ENCODE results near the gene NLGN1. TPM values are rescaled to one million over a fixed set of nuclear protein-coding genes. Genes with fewer than 3 reads are reported as not detected.

Gene NLGN1
- total RNA-seq, 1 experiment from 2014 or later: not detected

DNA sequence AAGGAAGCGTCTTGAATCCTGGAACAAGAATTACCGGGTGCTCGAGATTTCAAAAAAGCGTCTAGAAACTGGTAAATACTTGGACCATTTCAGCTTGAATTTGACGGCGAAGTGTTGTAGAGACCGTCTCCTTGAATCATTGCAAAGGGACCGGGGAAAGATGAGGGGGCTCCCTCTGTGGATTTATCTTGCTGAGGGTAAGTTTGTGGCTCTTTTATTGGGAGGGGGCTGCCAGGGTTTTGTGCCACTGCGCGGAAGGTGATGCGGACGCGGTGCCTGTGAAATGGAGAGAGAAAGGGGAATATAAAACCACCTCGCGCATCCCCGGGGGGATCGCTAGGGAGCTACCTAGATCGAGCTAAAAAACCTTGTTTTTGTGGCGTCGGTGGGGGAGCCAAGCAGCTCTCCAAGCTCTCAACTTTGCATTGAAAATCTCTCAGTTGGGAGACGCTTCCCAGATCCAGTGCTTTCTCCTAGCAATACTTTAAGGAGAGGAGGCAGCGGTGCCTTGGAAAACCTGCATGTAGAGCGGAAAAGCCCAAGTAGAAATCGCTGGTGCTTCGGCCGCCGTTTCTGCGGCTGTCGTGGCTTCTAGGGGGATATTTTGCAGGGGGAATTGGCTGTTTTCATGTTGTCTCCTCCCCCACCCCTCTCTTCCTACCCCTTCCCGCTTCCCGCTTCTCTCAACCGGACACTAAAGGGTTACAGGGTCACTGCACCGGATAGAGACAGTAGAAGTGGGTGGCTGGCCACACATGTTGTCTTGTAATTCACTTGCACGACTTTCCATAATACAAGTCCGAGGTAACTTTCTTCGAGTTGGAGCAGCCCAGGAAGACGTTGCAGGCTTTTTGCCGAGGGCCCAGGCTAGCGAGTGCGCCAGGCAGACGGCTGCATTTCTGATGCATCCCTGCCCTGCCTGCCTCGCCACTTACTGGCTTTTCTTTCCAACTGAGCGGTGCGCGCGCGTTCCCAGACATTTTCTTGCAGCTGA lies 187.6 kb downstream of the NLGN1 start (continued):
- TF ChIP-seq FOSL1 (IDR thresholded peaks at IDR 0.05; ENCODE audit: low read depth) (no peak), EGR1 (IDR thresholded peaks at IDR 0.05; ENCODE audit: low read depth) (no peak), SP1 (IDR thresholded peaks at IDR 0.05; ENCODE audit: low read depth) (no peak), ZFX (IDR thresholded peaks at IDR 0.05) (no peak), YY1 (IDR thresholded peaks at IDR 0.05; ENCODE audit: extremely low read depth, insufficient replicate concordance, low read depth, low read length) (no peak)
- TF ChIP-seq, protein P1, sequence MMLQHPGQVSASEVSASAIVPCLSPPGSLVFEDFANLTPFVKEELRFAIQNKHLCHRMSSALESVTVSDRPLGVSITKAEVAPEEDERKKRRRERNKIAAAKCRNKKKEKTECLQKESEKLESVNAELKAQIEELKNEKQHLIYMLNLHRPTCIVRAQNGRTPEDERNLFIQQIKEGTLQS (IDR thresholded peaks at IDR 0.05): no peak

DNA sequence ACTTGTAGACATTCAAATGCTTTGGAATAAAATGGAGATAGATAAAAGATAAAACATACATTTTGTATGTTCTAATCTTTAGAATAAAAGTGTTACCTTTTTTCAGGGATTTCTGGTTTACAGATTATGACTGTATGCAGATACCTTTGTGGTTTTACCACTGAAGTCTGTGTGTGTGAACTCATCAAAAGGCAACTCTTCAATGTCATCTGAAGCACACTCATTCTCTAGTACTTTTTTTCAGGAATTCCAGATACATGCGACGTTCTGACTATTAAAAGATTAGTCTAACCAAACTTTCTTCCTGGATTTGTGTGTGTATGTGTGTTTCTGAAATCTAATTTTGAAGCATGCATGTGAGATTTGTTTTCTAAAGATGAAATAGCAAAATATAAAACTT lies 188.6 kb downstream of the NLGN1 start:
- Histone ChIP-seq H3K79me2 (ENCODE audit: insufficient read depth, low read length) (no peaks in the 10 kb centered on the region), H3K9ac (ENCODE audit: low read length) (no peak overlapping the region), H3K4me3 (replicated peaks in 1 of 2; ENCODE audit: low read depth in 1 of 2, low read length in 2 of 2) (no peak overlapping the region), H3K4me2 (ENCODE audit: low read length) (no peak overlapping the region), H4K20me1 (ENCODE audit: insufficient read depth) (no peaks in the 10 kb centered on the region), H3K36me3 (ENCODE audit: control insufficient read depth in 1 of 2, insufficient read depth in 2 of 2, low read length in 2 of 2) (no peaks in the 10 kb centered on the region), H3K27me3 (ENCODE audit: insufficient read depth, low read length) (no peaks in the 10 kb centered on the region), H2AFZ (ENCODE audit: low read depth, low read length, poor library complexity, severe bottlenecking) (no peak overlapping the region), H3K9me2 (ENCODE audit: insufficient read depth) (no peaks in the 10 kb centered on the region), H3K27ac (ENCODE audit: low read depth, low read length) (no peak overlapping the region), H3K4me1 (ENCODE audit: control insufficient read depth in 1 of 2, insufficient read depth in 2 of 2, low read length in 2 of 2) (no peaks in the 10 kb centered on the region), H3K9me3 (ENCODE audit: control insufficient read depth in 1 of 2, insufficient read depth in 1 of 2, low read depth in 1 of 2, low read length in 2 of 2) (no peaks in the 10 kb centered on the region)
- RAD21 ChIA-PET (ENCODE audit: low non-redundant PET in 1 of 2, low total read pairs in 2 of 2, uncharacterized antibody in 2 of 2, unreplicated experiment in 2 of 2): no interaction called here
- CTCF ChIA-PET: no interaction called here
- POLR2A ChIA-PET: no interaction called here
- no peak for ATAC-seq
- no TSS peak for BruUV-seq (replicated peaks)
- intact Hi-C loops (cut with micrococcal nuclease): no loop called here
- DNase-seq (ENCODE audit: low read depth, low spot score): no peak
- no peak for TF ChIP-seq SIN3A (IDR thresholded peaks at IDR 0.05; ENCODE audit: low read depth)
- TF ChIP-seq ZFX (IDR thresholded peaks at IDR 0.05): no peak
- TF ChIP-seq JUND (IDR thresholded peaks at IDR 0.05): no peak
- TF ChIP-seq FOSL1 (IDR thresholded peaks at IDR 0.05; ENCODE audit: low read depth): no peak
- TF ChIP-seq SP1 (IDR thresholded peaks at IDR 0.05; ENCODE audit: low read depth): no peak
- TF ChIP-seq RAD21 (IDR thresholded peaks at IDR 0.05; ENCODE audit: low read depth): no peak
- TF ChIP-seq POLR2A (IDR thresholded peaks at IDR 0.05; ENCODE audit: borderline replicate concordance, extremely low read depth, insufficient read depth, insufficient read length): no peak
- no peak for TF ChIP-seq ELF1 (IDR thresholded peaks at IDR 0.05; ENCODE audit: borderline replicate concordance, low read depth)
- TF ChIP-seq, protein P2, sequence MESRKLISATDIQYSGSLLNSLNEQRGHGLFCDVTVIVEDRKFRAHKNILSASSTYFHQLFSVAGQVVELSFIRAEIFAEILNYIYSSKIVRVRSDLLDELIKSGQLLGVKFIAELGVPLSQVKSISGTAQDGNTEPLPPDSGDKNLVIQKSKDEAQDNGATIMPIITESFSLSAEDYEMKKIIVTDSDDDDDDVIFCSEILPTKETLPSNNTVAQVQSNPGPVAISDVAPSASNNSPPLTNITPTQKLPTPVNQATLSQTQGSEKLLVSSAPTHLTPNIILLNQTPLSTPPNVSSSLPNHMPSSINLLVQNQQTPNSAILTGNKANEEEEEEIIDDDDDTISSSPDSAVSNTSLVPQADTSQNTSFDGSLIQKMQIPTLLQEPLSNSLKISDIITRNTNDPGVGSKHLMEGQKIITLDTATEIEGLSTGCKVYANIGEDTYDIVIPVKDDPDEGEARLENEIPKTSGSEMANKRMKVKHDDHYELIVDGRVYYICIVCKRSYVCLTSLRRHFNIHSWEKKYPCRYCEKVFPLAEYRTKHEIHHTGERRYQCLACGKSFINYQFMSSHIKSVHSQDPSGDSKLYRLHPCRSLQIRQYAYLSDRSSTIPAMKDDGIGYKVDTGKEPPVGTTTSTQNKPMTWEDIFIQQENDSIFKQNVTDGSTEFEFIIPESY (IDR thresholded peaks at IDR 0.05; ENCODE audit: extremely low read depth, insufficient replicate concordance, low read length): no peak
- no peak for TF ChIP-seq CBX3 (IDR thresholded peaks at IDR 0.05; ENCODE audit: low read depth)
- no peak for TF ChIP-seq EZH2 (IDR thresholded peaks at IDR 0.05)
- TF ChIP-seq ZNF274 (IDR thresholded peaks at IDR 0.05; ENCODE audit: low read depth, low read length): no peak
- TF ChIP-seq SRF (IDR thresholded peaks at IDR 0.05; ENCODE audit: low read depth): no peak
- no peak for TF ChIP-seq EZH2phosphoT487 (IDR thresholded peaks at IDR 0.05; ENCODE audit: borderline replicate concordance)
- no peak for TF ChIP-seq POLR2AphosphoS5 (IDR thresholded peaks at IDR 0.05; ENCODE audit: low read depth, low read length)
- no peak for TF ChIP-seq YY1 (IDR thresholded peaks at IDR 0.05; ENCODE audit: extremely low read depth, insufficient replicate concordance, low read depth, low read length)
- no peak for TF ChIP-seq TCF7L2 (IDR thresholded peaks at IDR 0.05; ENCODE audit: borderline replicate concordance, extremely low read depth, insufficient read depth, insufficient read length)
- TF ChIP-seq, protein P3, sequence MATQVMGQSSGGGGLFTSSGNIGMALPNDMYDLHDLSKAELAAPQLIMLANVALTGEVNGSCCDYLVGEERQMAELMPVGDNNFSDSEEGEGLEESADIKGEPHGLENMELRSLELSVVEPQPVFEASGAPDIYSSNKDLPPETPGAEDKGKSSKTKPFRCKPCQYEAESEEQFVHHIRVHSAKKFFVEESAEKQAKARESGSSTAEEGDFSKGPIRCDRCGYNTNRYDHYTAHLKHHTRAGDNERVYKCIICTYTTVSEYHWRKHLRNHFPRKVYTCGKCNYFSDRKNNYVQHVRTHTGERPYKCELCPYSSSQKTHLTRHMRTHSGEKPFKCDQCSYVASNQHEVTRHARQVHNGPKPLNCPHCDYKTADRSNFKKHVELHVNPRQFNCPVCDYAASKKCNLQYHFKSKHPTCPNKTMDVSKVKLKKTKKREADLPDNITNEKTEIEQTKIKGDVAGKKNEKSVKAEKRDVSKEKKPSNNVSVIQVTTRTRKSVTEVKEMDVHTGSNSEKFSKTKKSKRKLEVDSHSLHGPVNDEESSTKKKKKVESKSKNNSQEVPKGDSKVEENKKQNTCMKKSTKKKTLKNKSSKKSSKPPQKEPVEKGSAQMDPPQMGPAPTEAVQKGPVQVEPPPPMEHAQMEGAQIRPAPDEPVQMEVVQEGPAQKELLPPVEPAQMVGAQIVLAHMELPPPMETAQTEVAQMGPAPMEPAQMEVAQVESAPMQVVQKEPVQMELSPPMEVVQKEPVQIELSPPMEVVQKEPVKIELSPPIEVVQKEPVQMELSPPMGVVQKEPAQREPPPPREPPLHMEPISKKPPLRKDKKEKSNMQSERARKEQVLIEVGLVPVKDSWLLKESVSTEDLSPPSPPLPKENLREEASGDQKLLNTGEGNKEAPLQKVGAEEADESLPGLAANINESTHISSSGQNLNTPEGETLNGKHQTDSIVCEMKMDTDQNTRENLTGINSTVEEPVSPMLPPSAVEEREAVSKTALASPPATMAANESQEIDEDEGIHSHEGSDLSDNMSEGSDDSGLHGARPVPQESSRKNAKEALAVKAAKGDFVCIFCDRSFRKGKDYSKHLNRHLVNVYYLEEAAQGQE (IDR thresholded peaks at IDR 0.05; ENCODE audit: low read depth): no peak
